NCI-H1436 (cell line): ENCODE results near the gene SLC25A48.

ENCODE experiments used
- DNase-seq: peaks from one replicate; lab custom pipeline; 2025; lab: John Stamatoyannopoulos, UW

SLC25A48 gene, protein sequence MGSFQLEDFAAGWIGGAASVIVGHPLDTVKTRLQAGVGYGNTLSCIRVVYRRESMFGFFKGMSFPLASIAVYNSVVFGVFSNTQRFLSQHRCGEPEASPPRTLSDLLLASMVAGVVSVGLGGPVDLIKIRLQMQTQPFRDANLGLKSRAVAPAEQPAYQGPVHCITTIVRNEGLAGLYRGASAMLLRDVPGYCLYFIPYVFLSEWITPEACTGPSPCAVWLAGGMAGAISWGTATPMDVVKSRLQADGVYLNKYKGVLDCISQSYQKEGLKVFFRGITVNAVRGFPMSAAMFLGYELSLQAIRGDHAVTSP

DNA sequence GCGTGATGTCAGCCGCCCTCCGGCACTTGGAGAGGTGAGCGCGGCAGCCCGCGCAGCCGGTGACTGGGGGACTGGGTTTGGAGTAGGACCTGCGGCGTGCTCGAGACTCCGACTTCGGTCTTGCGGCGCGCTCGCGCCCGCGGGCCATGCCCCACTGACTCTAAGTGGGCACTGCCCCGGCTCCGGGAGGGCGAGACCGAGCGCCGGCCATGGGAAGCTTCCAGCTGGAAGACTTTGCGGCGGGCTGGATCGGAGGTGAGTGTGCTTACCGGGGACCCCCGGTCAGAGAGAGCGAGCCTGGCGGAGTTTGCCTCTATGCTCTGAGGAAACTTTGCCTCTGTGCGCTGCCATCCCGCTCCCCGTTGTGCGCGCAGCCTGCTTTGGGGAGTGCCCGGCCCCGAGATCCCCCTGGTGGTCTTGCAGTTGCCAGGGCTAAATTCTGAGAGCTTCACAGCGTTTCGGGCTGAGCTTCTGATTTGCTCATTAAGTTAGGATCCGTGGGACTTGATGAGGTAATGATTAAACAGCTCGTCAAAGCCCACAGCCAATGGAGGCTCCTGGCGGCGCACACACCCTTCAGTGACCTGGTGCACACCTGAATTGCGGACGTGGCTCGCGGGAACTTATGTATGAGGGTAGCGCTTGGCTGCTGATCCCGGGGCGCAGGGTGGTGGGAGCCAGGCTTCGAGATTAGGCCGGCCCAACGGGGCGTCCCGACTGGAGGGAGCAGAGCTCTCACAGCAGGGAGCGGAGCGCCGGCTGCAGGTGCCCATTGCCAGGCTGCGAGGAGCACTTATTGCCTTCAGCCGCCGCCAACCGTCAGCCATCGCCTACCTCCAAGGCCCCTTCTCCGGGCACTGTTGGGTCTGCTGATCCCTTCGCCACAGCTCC, at the start of gene SLC25A48:
TSS of gene SLC25A48 (plus strand) at position 25 of the 891 bp plus-strand sequence. CDS start at position 210, 185 bp downstream.
- DNase-seq: peak; percentile 73

DNA sequence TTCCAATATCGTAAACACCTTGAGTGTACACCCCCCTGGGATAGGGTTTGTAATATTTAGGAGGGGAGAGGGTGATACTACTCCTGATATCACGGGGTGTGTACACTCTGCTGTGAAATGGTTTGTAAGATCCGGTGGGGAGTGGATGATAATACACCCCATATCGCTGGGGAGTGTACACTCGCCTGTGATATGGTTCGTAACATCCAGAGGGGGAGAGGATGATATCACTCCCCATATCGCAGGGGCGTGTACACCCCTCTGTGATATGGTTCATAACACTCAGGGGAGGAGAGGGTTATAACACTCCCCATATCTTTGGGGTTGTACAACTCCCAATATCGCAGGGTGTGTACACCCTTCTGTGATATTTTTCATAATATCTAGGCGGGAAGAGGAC, 33.8 kb upstream of the SLC25A48 start:
- DNase-seq: no peak

DNA sequence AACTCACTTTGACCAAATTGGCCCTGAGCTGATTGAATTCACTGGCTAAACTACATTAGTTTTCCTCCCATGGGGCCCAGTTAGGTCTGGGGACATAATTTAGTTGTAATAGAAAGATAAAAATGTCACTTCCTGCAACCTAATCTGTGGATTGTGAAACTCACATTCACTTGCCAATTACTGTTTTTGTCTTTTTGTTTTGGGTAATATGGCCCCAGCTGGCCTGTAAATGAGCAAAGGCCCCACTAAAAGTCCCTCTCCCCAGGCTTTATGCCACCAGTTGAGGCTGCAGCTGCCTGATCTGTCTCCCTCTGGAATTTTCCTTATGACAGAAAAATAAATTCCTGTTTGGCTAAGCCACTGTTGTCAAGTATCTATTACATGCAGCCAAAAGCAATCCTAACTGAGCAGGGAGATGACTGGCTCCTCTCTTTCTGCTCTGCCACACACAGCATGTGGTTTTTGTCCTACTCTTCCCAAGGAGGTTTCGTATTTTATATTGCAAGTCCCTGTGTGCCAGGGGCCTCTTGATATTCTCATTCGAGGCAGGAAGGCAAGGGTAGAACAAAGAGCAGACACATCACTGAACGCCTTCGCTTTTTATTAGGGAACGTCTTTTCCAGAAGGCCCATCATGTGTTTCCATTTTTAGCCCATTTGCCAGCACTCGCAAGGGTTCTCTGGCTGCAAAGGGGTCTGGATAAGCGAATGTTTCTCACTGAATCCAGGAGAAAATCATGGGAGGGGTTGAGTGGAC, 24.1 kb upstream of the SLC25A48 start:
- DNase-seq: no peak

DNA sequence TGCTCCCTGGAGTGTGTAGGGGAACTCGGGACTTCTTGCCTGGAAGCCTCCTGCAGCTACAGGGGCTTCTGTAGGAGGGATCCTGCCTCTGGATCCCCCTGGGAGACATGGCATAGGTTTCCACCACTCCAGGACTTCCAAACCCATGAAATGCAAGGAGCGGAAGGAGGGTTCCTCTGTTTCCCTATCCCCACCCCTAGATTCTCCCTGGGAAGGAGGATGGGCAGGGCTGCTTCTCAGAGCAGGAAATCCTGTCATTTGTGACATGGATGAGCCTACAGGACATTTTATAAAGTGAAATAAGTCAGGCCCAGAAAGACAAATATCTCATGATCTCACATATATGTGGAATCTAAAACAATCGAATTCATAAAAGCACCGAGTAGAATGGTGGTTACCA, 23.5 kb upstream of the SLC25A48 start:
- DNase-seq: no peak

DNA sequence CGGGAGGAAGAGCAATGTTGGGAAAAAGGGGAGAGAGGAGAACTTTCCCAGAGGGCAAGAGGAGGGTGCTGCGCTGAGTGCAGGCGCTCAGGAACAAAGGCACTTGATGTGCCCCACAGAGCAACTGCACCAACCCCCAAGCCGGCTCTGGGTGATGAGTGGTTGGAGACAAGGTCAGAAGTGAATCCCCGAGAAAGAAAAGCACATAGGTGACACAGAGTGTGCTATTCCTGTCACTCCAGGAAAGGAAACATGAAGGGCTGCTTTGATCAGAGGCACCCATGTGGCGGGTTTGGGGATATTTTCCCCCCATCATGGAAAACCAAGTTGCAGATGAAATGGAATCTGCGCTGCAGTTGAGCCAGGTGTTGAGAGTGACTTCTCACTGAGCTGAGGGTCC, 20.7 kb upstream of the SLC25A48 start:
- no peak for DNase-seq

DNA sequence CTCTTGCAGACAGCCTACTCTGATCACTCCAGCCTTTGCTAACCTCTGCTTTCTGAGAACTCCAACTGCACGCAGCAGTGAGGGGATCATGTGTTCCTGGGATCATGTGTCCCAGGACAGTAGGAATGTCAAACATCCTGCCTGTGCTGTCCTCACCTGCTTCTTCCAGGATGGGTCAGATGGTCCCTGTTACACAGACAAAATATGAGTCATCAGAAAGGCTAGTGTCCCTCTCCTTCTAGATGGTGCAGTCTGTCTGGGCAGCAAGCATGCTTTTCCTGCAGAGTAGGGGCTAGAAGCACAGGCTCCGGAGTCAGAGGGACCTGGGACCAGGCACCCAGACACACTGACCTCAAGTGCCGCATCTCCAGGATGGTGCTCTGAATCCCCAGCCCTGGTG, 20.1 kb upstream of the SLC25A48 start:
- DNase-seq: no peak

DNA sequence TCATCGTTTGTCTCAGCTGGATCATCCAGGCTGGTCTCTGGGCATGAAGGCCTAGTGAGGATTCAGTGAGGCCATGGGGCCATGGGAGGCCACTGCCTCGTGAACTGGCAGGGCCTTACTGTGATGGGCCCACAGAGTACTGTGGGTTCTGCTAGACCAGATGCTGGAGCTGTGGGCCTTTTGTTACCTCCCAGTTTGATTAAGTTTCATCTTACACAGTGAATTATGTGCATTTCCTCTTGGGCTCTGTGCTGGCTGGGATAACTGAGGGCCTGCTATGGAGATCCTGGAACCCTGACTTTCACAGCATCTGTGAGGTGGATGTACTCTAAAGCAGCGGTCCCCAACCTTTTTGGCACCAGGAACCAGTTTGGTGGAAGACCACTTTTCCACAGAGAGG, 19.7 kb upstream of the SLC25A48 start:
- DNase-seq: no peak

DNA sequence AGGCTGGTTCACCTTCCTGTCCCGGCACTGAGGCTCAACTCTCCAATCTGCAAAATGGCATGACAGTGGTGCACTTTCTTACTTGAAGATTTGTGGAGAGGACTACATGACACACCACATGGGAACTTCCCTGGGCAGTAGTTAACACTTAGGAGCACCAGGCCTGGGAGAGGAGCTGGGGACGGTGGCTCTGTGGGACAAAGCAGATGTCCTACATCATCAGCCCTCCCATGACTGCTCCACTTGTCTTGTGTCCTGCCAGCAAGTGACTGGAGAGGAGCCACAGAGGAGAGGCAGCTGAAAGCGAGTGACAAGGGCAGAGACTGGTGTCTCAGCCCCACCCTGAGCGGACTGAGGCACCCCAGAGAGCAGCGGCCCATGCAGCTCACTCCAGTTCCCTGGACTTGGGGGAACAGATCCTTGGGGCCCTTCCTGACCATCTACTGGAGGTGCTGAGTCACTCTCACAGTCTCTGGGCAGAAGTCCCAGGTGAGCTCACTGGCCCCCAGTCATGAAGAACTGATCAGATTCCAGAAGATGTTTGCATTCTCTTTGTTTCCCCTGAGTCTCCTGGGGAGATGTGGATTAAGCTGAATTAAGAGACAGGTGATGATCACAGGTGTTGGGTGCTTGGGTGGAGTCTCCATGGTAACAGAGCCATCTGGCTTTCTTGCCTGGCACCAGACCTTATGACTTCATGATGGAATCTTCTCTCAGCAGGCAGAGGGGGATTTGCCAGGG, 13.2 kb upstream of the SLC25A48 start:
- peak; percentile 91 for DNase-seq

DNA sequence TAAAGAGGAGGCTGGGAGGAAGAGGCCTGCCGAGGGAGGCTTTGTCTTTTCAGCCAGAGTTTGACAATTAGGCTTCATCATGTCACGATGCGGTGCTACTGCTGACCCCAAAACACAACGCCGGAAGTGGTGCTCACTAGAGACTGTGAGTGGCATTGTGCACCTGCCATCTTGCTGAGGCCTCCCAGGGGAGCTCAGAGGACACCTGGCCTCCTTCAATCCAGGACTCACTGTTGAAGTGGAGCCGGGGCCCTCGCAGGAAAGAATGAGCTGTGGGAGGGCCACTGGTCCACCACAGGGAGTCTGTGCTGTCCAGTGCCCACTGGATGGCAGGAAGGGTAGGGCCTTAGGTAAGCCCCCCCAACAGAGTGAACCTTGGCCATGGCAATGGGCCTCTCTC, 12.7 kb upstream of the SLC25A48 start:
- DNase-seq: peak; percentile 89

DNA sequence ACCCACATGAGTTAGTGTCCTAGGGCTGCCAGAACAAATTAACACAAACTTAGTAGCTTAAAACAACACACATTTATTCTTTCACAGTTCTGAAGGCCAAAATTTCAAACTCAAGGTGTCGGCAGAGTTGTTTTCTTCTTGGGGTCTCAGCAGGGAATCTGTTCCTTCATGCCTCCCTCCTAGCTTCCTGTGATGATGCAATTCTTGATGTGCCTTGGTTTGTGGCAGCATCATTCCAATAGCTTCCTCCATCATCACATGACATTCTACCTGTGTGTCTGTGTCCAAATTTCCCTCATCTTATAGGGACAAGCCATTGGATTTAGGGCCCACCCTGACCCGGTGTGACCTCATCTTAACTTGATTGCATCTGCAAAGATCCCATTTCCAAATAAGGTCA, 12.2 kb upstream of the SLC25A48 start:
- no peak for DNase-seq

DNA sequence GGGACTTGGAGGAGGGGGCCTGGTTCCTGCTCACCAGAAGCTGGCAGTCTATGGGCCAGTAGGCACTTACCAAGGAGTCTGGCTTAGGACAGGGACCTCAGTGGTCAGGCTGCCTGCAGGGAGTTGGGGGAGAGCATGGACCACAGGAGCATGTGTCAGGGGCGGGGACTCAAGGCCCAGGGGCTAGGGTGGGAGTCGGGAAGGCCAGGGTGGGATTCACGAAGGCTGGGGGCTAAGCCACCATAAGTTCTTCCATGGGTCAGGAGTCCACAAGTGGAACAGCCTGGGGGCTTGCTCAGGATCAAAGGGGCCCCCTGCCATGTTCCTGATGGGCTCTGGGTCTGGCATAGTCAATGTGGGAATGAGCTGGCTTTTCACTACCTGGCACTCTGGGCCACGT, 11.5 kb upstream of the SLC25A48 start:
- no peak for DNase-seq

DNA sequence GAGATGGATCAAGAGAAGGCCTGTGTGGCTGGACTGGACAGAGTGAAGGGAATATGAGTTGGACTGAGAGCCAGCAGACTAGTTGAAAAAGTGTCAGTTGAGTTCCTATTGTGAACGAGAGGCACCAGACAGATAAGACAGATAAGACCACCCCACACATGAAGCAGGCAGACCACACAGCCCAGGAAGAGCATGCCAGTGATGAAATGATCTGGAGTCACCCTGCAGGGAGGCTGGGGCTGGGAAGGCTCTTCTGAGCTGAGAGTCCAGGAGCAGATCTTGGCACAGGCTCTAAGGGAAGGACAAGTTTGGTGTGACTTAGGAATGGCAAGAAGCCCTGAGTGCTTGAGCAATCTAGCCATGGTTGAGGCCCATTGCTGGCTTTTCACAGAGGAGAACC, 10.6 kb upstream of the SLC25A48 start:
- DNase-seq: no peak

DNA sequence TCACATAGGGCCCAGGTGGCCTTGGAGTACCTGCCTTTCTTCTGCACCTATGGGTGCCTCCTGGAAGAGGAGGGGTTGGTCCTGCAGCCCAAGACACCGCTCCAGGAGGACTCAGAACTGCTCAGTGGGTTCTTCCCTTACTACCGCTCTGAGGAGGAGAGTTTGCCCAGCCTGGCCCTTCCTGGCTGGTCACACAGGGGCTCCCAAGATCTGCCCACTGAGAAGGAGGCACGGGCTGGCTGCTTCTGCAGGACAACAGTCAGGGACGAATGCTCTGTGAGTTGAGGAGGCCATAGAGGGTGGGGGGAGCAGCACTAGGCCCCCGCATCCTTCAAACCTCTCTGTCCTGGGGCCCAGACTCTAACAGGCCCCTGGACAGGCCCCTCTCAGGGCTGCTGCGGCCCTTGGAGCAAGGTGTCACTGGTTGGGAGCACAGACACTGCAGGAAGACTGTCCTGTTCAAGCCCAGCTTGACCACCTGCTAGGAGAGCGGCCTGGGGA, 9.9 kb upstream of the SLC25A48 start:
- DNase-seq: no peak

DNA sequence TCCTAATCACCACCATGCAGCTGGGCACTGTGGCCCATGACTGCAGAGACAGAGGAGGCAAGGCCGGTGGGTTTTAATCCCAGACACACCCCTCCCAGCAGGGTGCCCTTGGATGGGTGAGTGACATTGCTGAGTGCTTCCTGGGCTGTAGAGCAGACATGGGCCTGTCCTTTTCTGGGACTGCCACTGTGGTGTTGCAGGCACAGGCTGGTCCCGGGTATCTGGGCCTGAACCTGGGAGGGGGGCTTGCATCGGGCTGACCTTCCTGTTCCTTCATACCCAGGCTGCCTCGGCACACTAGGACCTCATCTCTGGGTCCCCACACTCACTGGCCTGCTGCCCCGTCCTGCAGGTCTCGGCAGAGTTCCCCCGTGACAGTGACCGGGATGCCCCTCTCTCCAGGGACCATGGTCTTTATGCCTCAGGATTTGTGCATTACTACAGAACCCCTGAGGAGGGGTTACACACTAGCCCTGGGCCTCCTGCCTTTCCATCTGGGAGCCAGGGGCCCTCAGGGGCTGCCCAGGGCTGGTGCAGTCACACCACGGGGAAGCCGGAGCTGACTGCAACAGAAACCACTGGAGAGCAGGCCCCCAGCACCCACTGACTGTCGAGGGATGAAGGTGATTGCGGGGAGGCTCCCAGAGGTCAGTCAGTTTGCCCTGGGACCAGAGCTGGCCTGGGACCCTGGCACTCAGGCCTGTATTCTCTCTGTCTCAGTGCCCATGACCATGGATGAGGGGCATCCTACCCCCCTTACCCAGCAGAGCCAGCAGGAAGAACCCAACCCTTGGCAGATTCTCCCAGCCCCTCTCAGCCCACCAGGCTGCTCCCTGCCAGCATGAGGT, 8.9 kb upstream of the SLC25A48 start:
- DNase-seq: no peak

DNA sequence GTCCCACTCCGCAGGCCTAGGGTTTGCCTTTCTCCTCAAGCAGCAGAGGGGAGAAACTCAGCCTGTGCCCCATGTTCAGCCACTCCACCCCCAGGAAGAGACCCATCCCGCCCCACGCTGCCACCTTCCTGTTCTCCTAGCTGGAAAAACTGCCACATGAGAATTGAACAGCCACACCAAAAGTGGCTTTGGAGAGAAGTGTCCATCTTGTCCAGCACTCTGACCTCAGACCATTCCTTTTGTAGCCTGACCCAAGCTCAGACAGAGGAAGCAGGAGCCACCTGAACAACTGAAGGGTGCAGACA, 8.3 kb upstream of the SLC25A48 start:
- no peak for DNase-seq

DNA sequence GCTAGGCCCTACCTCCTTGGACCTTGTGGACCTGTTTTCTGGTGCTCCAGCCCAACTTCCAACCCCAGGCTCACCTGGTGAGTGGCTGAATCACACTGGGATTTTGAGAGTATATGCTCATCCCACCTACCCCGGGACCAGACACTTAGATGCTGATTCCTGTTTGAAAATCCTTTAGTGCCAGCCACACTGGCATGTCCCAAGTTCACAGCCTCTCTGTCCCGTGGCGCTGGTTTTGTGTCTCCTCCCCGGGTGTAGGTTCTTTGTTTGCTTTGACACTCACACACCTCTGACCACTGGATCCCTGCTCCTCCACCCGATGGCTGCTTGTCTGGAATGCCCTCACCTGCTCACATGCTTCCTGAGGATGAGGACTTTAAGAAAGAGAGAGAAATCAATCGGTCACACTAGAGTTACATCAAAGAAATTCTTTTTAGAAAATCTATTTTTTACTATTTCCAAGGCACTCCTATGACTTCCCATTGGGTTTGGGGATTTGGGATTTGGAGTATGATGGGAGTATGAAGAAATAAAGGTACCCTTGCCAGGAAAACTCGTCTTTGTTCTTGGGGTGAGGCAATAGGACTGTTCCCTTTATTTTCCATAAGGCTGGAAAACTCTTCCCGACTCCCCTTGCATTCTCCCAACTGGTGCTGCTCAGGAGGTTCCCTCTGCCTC, 7.3 kb upstream of the SLC25A48 start:
- no peak for DNase-seq

DNA sequence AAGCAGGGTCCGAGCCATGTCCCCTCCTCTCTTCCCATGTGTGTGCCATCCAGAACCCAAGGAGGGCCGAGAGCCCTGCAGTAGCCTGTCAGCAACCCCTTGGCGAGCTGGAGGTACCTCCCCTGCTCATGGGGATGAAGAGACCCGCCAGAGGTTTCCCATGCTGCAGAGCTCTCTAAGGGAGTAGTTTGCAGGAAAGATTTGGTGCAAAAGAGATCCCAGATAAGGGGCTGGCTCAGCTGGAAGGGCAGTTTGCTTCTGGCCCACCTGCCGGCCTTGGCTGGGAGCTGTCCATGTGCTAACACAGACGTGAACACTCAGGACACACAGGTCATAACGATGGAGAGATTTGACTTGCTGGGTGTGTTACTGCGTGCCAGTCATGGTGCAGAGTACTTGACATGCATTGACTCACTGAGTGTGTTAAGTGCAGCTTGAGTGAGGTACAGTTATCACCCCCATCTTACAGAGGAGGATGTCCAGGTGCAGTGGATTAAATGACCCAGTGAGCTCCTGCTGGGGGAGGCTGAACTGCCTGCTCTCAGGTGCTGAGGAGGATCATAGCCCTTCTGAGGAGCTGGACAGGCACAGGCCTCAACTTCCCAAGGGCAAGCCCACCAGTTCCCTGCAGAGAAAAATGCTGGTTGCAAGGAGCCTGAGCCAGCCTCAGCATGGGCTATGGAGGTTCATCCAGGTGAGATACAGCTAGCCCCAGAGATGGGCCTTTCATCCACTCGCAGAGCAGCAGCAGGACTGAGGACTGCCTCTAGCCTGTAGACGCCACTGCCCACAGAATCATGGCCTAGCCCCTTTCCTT, 6.3 kb upstream of the SLC25A48 start:
- DNase-seq: no peak

DNA sequence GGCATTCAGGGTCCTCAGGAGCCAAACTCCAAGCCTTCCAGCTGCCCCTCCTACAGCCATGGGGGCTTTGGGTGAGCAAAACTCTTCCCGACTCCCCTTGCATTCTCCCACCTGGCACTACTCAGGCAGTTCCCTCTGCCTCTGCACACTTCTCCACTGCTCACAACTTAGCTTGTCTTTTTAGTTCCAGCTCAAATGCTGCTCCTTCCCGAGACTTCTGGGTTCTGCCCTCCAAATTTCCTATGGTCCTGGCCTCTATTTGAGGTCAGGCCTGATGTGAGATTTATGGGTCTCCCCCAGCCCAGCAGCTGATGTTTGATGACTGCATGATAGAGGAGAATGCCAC, 5.7 kb upstream of the SLC25A48 start:
- no peak for DNase-seq

DNA sequence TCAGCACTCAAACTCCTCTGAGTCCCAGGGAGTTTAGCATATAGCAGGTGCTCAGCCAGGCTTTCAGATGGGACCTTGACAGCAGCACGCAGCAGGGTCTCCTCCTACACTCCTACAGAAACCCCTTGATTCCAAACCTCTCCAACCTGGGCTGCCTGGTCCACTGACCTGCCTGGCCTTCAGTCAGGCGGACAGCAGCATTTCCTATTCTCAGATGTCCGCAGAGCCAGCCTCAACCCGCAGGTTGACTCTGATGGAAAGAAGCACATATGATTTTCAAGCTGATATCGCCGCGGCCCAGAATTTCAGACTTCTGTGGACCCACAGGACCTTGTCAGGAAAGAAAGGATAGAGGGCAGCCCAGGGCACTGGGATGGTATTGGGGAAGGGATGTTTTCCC, 5.3 kb upstream of the SLC25A48 start:
- DNase-seq: no peak
